ENCODE results near the gene MRPS15. TPM values are rescaled to one million over a fixed set of nuclear protein-coding genes. Genes with fewer than 3 reads are reported as not detected.
A peak's percentile ranks its signal among the peaks of the same experiment; 100 is the strongest.

Gene MRPS15
- total and polyA plus RNA-seq, 9 donors: 30.9 to 83.5 (median 38.0) TPM

DNA sequence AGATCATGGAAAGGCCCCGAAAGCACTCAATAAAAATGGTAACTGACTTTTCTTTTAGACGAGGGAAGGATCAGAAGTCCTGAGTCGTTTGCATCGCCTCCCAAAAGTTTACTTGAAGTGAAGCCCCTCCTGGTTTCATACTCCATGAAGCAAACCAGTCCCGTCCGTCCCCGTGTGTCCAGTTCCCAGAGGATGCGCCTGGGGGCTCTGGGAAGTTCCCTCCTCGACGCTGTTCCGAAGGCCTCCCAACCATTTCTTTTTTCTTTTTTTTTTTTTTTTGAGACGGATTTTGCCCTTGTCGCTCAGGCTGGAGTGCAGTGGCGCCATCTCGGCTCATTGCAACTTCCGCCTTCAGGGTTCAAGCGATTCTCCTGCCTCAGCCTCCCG, 13.3 kb downstream of the MRPS15 start:
- Histone ChIP-seq H3K9me3 (no peaks in the 10 kb centered on the region), H3K4me1 (ENCODE audit: insufficient read depth) (no peaks in the 10 kb centered on the region), H3K27me3 (no peaks in the 10 kb centered on the region), H3K36me3 (no peaks in the 10 kb centered on the region), H3K27ac (peak overlapping the region; percentile 83 to 97), H3K4me3 (peak overlapping the region; percentile 62)
- no peak for DNase-seq
- 17 to 27% (median 20%) methylated on average over 18 of the region's 18 CpGs for WGBS, 3 donors
- TF ChIP-seq POLR2A (IDR thresholded peaks at IDR 0.05) (no peak), EP300 (IDR thresholded peaks at IDR 0.05) (no peak)
- TF ChIP-seq, protein P1, sequence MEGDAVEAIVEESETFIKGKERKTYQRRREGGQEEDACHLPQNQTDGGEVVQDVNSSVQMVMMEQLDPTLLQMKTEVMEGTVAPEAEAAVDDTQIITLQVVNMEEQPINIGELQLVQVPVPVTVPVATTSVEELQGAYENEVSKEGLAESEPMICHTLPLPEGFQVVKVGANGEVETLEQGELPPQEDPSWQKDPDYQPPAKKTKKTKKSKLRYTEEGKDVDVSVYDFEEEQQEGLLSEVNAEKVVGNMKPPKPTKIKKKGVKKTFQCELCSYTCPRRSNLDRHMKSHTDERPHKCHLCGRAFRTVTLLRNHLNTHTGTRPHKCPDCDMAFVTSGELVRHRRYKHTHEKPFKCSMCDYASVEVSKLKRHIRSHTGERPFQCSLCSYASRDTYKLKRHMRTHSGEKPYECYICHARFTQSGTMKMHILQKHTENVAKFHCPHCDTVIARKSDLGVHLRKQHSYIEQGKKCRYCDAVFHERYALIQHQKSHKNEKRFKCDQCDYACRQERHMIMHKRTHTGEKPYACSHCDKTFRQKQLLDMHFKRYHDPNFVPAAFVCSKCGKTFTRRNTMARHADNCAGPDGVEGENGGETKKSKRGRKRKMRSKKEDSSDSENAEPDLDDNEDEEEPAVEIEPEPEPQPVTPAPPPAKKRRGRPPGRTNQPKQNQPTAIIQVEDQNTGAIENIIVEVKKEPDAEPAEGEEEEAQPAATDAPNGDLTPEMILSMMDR (IDR thresholded peaks at IDR 0.05): no peak
- intact Hi-C loops (cut with DNase I): no loop called here

DNA sequence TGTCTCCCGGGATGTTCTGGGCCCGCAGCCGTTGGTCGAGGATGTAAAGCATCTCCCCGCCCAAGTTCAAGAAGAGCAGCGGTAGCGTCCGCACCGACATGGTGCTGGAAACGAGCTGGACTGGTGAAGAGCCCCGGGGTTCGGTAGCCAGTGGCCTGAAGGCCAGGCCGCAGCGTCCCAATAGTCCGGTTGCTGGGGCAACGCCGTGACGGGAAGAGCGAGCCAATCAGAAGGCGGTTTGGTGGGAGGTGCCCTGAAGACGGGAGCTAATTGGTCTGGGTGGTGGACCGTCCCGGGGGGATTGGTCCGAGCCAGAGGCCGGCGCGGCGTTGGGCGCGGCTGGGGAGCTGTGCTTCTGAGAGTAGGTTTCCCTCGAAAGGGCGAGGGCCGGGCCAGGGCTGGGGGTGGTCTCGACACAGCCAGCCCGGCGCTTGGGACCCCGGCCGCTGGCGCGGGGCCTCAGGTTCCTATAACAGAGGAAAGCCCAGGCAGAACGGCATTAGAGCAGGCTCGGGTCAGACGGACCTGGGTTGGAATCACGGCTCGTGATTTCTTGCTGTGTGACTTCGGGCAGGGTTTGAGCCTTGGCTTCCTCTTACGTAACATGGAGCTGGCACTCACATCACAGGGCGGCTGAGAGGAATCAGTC, 13.8 kb downstream of the MRPS15 start, which contains the start of gene OSCP1:
OSCP1 (minus strand) TSS at position 182 of the 649 bp plus-strand sequence; CDS start at position 100, 82 bp downstream.
- Histone ChIP-seq H3K36me3 (no peaks in the 10 kb centered on the region), H3K27ac (peak within 1 kb of the TSS; percentile 83 to 97), H3K4me1 (ENCODE audit: insufficient read depth) (no peaks in the 10 kb centered on the region), H3K4me3 (peak within 1 kb of the TSS; percentile 62), H3K9me3 (no peaks in the 10 kb centered on the region), H3K27me3 (no peaks in the 10 kb centered on the region)
- 0 to 1% (median 1%) methylated on average over 48 of the region's 48 CpGs for WGBS, 3 donors
- DNase-seq: peak; percentile 95 to 98 (median 97)
- peak; percentile 98 for TF ChIP-seq POLR2A (IDR thresholded peaks at IDR 0.05)
- TF ChIP-seq, protein P1 (IDR thresholded peaks at IDR 0.05): no peak
- intact Hi-C loops (cut with DNase I): no loop called here

DNA sequence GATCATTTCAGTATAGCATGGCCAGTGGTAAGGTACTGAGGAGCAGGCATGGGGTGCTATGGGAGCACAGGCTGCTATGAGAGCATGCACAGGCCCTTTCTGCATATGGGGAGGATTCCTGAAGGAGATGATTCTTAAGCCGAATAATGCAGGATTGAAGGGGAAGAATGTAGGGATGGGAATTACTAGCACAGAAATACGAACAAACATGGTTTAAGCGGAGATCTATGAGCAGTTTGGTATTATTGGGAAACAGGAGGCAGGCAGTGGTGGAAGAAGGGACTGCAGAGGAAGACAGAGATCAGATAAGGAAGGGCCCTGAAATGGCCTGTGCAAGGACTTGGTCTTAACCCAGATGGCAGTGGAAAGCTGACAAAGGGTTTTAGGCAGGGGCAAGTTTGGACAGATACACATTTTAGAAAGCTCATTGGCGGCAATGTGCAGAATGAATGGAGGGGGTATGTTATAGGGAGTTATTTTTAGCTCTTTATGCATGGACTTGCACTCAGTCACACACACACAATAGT, 15.6 kb downstream of the MRPS15 start:
- Histone ChIP-seq H3K27ac (no peak overlapping the region), H3K9me3 (no peaks in the 10 kb centered on the region), H3K27me3 (no peaks in the 10 kb centered on the region), H3K36me3 (no peaks in the 10 kb centered on the region), H3K4me1 (ENCODE audit: insufficient read depth) (no peaks in the 10 kb centered on the region), H3K4me3 (no peak overlapping the region)
- intact Hi-C loops (cut with DNase I): no loop called here
- 92 to 95% (median 94%) methylated on average over 4 of the region's 4 CpGs for WGBS, 3 donors
- TF ChIP-seq EP300 (IDR thresholded peaks at IDR 0.05): no peak
- TF ChIP-seq POLR2A (IDR thresholded peaks at IDR 0.05): no peak
- no peak for DNase-seq

DNA sequence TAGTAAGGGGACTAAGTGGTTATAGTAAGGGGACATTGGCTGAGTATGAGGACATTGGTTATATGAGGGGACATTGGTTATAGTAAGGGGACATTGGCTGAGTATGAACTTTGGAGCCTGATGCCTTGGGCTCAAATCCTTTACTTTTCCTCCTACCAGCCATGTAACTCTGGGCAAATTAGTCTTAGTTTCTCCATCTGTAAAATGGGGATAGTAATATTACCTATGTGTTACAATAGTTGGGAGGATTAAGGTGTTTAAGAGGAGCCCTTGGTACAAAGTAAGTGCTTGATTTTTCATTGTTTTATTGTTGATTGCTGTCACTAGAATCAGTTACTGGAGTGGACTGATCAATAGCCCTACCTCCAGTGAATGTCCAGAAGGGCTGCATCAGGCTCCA, 16.7 kb downstream of the MRPS15 start:
- no peaks in the 10 kb centered on the region for H3K4me1 ChIP-seq (ENCODE audit: insufficient read depth)
- no peaks in the 10 kb centered on the region for H3K9me3 ChIP-seq
- no peaks in the 10 kb centered on the region for H3K27me3 ChIP-seq
- H3K27ac ChIP-seq: no peak overlapping the region
- no peaks in the 10 kb centered on the region for H3K36me3 ChIP-seq
- H3K4me3 ChIP-seq: no peak overlapping the region
- intact Hi-C loops (cut with DNase I): no loop called here
- no peak for TF ChIP-seq EP300 (IDR thresholded peaks at IDR 0.05)
- TF ChIP-seq, protein P1 (IDR thresholded peaks at IDR 0.05): no peak
- TF ChIP-seq POLR2A (IDR thresholded peaks at IDR 0.05): no peak
- DNase-seq: no peak

DNA sequence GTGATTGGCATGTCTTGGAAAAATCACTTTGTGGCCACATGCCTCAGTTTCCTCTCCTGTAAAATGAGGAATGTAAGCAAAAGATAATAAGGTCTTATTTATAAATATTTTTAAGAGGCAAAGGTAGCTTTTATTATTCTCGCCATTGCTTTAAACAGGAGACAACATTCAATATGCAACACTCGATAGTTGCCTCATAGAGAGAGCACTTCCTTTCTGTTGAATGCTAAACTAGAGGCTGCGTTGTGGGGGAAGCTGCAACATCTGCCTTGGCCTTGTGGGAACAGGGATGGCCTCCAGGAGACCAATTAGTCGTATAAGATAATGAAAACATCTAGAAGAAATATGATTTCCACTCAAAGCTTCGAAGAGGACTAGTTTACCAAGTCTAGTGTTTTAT, 17.4 kb downstream of the MRPS15 start:
- Histone ChIP-seq H3K27me3 (no peaks in the 10 kb centered on the region), H3K36me3 (no peaks in the 10 kb centered on the region), H3K27ac (no peak overlapping the region), H3K4me3 (no peak overlapping the region), H3K4me1 (ENCODE audit: insufficient read depth) (no peaks in the 10 kb centered on the region), H3K9me3 (no peaks in the 10 kb centered on the region)
- 39 to 52% (median 46%) methylated on average over 5 of the region's 5 CpGs for WGBS, 3 donors
- DNase-seq: no peak
- TF ChIP-seq, protein P1 (IDR thresholded peaks at IDR 0.05): no peak
- TF ChIP-seq EP300 (IDR thresholded peaks at IDR 0.05) (no peak), POLR2A (IDR thresholded peaks at IDR 0.05) (no peak)
- intact Hi-C loops (cut with DNase I): no loop called here
